NOMO-1 treated with DMSO at 0.1 percent for 48 hours (cell line): Measurements from ENCODE around the gene STEEP1.

Source experiments
- DNase-seq: peaks from one replicate; lab custom pipeline; 2025; ENCODE audit not compliant: unreplicated experiment; lab: John Stamatoyannopoulos, UW

Gene STEEP1

DNA sequence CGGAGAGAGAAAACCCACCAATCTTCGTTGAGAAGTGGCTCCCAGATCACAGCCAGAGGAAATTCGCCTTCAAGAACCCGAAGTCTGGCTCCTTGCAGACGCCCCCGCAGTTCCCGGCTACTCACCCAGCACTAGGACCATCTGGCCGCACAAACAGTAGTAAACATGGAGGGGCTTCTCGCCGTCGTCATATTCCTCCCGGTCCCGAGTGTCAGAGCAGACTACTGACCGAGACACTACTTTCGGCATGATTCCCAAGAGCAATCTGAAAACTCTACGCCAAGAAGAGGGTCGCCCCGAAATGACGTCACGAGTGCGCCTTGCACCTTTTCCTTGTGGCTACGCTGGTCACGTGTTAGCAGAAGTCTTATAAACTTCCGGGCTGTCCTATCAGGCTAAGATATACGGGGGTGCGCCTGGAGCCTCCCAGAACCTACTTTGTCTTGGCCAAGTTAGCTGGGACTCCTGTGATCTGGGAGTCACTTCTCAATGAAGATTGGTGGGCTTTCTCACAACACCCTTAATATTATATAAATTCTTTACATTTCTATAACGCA is at the start of gene STEEP1:
Gene STEEP1, minus strand, starts transcription at position 303 of the 557 bp plus-strand sequence. Its CDS starts 54 bp downstream, at position 249.
- DNase-seq, result peak; percentile 97

DNA sequence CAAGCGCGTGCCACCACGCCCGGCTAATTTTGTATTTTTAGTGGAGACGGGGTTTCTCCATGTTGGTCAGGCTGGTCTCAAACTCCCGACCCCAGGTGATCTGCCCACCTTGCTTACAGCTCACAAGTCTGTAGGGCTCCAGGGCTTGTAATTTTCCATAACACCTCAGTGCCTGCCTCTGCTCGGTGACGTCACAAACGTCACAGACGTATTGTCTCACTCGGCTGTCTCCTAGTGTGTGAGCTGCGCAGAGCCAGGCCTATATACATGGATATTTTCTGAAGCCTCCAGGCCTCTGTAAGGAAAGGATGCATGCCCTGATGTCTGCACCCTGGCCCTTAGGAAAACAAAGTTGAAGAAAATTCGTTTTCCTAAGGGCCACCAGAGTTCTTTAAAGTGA is 49.6 kb upstream of the STEEP1 start:
- DNase-seq, result no peak

DNA sequence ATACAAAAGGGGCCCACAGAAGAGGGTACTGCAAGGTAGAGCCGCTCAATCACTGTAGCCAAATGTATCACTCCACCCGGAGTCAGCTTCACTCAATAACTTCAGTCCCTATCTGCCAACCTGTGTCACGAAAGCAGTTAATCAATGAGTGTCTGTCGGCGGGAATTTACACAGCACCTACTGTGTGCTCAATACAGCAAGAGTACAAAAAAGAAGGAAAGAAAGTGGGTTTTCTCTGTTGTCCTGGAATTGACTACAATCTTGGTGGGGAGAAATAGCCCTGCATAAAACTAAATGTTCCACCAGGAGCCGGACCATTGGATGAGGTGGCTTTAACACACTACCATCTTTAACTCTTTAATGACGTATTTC is 41.8 kb upstream of the STEEP1 start:
- DNase-seq, result no peak

DNA sequence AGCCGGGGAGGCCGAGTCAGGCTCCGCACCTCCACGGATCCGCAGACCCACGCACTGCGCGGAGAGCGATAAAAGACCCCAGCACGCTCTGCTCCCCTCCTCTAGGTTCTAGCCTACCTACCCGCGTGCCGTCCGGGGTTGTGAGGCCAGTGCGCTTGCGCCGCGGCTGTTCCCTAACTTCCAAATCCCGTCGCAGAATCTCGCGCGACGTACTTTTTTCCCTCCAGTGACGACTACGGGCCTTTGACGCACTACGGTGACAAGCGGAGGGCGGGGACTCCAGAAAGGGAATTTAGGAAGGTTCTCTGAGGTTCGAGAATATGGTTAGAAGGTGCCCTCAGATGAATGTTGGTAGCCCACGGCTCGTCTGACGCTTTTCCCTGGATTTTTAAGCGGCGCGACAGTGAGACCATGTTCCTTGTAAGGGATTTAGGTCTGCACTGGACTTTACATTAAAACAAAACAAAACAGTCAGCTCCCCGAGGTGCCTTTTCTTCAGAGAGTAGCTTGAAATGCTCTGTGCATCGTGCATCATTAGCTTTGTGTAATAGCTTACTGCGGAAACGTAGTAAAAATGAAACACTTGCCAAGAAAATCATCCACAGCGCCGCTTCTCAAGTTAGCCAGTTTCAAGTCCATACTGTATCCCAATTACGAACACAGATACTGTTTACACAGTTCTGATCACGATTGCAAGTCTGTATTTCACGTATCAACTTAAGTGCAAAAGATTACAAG is 41.2 kb upstream of the STEEP1 start, which contains the start of gene NKRF:
Gene NKRF, minus strand, starts transcription at position 145 of the 738 bp plus-strand sequence.
- peak; percentile 89 for DNase-seq

DNA sequence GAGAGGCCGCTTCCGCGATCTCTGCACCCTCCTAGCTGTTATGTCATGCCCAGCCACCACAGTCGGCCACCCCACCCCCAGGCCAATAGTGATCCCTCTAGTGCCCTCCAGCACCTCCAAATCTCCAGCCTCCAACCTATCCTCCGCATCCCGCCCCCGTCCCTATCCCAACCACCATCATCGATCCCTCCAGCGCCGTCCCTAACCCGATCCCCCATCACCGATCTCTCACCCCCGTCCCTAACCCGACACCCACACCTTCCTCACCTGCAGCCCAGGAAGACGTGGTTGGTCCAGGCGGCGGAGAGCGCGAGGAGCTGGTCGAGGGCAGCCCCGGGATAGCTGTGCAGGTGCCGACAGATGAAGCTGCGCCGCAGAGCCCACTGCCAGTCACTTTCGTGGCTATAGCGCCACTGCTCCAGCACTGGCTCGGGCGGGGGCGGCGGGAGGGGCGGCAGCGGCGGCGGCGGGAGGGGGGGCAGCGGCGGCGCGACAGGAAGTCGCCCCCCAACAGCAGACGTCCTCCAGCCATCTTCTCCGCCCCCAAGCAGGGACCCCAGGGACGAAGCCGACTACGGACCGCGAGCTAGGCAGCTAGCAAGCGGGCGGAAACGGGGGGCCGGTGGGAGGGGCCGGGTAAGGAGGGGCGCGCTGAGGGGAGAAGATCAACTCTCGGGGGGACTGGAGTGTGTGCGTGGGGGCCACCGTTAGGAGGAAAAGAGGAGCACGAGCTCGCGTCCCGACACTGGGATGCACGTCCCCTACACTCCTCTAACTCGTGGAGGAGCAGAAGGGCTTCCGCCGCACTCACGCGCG is 40.5 kb upstream of the STEEP1 start:
- DNase-seq, result no peak

DNA sequence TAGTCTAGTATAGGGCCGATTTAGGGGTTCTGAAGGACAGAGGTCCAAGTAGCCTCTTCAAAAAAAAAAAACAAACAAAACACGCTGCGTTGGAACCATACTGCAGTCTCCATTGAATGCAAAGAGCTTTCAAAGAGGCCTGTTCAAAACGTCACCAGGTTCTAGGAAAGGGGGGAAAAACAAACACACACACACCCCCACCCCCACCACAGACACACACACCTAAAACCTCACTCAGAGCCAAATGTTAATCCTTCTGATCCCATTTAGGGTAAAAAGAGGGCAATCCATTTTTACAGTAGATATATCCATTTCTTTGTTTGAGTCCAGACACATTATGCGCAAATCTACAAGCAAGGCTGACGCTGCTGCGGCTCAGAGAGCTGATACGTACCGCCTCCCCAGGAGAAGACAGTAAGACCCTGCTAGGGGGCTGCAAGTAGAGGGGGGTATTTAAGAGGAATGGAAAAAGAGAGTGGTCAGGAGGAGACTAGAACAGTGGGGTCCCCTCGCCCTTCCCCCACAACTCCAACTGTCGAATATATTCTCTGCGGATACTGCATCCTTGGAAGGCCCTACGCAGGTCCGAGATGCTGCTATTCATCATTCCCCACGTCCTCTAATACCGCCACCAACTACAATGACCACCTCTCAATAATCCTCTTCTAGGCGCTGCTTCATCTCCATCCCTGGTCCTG is 39.7 kb upstream of the STEEP1 start:
- DNase-seq, result no peak

DNA sequence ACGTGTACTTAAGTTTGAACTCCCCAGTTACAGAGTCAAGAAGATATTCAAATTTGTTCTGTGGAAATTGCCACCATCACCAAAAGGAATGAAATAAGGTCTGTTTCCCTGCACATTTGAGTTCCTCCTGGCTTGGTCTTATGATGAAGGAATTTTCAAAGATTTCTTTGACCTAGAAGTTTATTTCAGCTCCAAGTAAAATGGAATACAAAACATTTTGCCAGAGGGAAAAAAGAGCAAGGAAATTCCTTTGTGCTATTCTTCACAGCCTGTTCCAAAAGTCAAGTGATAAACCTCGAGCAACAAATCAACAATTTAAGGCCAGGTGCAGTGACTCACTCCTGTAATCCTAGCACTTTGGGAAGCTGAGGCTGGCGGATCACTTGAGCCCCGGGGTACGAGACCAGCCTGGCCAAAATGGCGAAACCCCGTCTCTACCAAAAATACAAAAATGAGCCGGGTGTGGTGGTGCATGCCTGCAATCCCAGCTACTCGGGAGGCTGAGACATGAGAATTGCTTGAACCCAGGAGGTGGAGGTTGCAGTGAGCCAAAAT is 37.6 kb upstream of the STEEP1 start:
- no peak for DNase-seq

DNA sequence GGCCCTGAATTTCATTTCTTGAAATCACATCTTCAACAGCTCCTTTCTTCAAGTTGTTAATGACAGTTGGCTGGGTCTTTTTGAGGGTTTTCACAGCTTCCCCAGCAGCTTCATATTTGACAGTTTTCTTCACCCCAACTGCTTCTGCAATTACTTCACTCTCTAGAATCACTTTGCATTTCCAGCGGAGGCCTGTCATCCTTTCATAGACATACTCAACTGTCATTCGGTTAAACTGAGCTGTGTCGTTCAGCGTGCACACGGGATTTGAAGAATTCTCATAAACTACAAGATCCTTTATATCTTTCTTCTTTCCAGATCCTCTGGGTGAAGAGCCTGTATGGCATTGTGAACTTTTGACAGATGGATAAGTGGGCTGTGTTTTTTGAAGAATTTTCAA is 24.6 kb upstream of the STEEP1 start:
- DNase-seq, result no peak

DNA sequence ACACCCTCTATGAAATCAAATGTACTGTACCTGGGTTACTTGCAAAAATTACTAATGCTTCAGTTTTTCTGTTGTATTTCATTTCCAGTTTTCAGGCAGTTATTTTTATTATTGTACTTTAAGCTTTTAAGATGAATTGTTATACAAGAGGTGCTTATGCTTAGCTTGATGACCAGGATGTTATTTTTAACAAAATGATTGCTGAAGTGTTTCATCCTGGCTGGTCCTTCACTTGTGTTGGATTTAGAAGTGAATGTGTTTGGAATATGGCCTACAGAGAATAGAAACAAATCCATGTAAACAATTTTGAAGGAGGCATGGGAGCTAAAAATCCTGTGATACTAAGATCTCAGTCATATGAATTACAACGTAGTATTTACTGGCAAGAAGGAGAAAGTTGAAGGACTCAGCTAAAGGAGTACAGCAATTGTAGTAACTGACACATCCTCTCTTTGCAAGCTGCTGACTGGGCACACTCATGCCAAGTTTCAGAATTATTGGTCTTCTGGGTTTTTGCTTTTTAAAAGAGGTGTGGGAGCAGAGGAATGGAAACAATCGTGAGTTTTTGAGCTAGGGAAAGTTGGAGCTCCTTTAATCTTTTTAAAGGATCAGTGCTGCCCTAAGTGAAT is 18.3 kb upstream of the STEEP1 start:
- no peak for DNase-seq

DNA sequence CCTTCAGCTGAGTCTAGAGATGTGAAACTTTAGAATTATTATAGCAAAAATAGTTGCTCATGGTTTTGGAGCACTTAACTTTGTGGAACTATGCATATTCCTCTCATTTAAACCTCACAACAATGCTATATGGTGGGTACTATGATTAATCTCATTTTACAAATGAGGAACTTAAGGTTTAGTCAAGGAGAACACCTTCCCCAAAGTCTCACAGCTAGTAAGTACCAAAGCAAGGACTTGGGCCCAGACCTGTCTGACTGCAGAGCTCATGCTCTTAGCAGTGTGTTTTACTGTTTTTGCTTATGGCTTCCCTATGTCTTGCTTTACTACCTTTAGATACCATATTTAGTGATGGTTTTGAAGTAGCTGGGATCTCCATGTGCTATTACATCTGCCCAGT is 14.2 kb upstream of the STEEP1 start:
- DNase-seq, result no peak

DNA sequence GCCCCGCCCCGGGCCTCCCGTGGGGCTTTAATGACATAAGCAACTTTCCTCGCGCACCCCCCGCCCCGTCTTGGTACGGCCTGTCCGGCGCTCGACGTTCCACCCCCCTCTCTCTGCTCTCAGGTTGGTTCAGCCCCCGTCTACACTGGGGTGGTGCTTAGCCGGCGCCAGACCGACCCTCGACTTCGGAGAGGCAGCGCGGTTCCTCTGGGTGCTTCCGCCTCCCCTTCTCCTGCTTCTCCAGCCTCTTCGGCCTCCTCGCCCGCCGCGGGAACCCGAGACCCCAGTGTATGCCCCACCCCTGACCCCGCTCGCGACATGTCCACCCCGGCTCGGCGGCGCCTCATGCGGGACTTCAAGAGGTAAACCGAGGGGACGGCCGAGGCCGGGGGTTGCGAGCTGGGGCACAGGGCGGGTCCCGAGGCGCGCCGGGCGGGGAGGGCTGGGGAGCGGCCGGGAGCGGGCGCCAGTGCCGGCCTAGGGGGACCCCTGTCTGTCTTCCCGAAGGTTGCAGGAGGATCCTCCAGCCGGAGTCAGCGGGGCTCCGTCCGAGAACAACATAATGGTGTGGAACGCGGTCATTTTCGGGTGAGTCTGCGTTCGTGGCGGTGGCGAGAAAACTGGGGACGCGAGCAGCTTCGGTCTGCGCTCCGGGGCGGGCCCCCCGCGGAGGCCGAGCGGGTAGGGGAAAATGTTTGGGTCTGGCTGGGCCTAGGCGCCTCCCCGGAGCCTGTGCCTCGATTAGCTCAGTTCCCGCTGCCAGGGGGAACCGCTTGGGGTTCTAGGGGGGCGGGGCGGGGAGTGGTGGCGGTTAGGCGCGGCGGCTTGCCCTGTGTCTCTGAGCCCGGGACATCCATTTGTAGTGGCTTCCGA is 9.4 kb upstream of the STEEP1 start, which contains the start of gene UBE2A:
Gene UBE2A, plus strand, starts transcription at position 170 of the 873 bp plus-strand sequence. Its CDS starts 149 bp downstream, at position 319.
- DNase-seq, result peak; percentile 76

DNA sequence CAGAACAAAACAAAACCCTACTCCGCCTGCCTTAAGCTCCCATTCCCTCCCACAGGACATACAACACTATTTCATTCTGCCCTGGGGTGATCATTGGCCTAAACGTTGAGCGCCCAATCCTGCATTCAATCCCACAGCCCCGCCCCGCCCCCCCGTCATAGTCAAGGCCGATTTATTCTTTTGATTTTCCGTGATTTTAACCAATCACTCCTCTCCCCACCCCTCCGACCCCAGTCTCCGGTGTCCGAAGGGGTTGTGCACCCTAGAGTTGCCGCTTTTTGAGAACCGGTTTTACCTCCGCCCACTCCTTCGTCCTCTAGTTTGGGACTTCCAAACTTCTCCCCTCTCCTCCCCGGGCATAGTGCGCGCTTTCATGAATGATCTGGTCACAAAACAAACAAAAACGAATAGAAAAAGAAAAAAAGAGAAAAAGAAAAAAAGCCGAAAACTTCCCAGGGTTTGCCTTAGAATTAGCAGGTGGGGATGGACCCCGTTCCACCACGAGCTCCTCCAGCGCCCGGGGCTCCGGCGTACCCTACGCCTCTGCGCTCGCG is 8.7 kb upstream of the STEEP1 start:
- peak; percentile 5 for DNase-seq

DNA sequence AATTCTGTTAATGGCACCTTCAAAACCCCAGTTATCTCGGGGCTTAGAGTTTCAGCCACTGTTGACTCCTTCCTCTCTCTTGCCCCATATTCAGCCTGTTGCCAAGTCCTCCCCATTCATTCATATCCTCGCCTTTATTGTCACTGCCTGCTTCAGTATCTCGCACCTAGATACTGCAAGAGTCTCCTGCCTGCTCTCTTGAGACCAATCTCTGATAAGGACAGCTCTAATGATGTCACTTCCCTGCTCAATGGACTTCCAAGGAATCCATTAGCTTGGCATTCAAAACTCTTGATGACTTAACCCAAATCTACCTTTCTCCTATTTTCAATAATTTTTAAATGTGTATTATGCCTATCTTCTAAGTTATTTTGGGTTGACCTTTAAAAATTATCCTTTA is 8.0 kb upstream of the STEEP1 start:
- no peak for DNase-seq

DNA sequence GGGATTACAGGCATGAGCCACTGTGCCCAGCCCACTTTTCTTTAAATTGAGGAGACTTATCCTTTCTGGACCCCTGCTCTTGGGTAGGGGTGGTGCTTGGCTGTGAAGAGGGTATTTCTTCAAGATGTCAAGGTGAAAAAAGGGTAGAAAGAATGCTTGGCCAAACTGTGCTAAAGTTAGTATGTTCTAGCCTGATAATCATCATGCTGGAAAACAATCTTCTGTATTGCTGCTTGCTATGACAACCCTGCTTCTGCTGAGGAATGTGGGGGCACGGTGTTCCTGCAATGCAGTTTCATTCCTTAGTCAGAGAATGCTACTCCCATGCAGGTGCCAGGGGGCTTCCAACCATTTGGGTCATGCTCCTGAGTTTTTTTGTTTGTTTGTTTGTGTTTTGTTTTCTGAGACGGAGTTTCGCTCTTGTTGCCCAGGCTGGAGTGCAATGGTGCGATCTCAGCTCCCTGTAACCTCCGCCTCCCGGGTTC is 5.2 kb upstream of the STEEP1 start:
- no peak for DNase-seq

DNA sequence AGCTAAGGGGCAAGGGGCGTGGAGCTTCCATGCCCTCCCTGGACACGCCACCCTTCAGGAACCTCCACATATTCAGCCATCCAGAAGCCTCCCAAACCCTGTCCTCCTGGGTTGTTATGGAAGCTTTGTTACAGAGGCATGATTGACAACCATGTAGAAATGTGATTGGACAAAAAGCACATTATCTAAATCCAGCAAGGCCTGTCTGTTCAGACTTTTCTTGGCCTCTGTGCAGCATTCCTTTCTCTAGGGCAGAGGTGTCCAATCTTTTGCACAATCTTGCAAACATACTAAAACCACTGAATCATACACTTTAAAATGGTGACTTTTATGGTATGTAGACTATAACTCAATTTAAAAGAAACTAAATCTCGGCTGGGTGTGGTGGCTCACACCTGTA is 12.7 kb downstream of the STEEP1 start:
- no peak for DNase-seq

DNA sequence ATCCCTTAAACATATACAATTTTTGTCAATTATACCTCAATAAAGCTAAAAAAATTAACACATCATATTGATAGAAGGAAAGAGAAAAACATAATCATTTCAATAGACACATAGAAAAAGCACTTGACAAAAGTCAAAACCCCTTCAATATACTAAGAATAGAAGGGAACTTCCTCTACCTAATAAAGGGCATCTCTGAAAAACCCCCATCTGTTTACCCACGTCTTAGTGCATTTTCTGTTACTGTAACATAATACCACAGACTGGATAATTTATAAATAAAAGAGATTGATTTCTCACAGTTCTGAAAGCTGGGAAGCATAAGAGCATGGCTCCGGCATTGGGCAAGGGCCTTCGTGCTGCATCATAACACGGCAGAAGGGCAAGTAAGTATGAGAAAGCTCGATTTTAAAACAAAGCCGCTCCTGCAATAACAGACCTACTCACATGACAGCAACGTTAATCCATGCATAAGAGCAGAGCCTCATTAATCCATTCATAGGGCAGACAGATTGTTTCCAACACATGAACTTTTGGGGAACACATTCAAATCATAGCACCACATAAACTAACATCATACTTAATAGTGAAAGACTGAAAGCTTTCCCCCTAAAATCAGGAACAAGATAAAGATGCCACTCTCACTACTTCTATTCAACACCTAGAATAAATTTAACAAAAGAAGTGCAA is 15.7 kb downstream of the STEEP1 start:
- no peak for DNase-seq

DNA sequence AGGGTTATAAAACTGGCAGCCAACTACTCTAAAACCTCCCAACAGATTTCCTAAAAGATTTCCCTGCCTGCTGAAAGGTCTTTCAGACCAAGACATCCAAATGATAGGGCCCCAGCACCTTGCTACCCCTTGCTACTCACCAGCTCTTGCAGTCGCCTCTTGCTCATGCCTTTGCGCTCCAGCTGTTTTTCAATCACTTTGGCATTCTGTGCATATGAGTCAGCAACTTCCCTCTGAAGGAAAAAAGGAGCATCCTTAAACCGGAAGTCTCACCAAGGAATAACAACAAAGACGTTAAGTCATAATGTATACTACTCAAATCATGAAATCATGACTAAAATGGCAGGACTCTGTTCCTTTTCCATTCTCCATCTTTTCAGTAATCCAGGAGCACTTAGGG is 24.0 kb downstream of the STEEP1 start:
- no peak for DNase-seq

DNA sequence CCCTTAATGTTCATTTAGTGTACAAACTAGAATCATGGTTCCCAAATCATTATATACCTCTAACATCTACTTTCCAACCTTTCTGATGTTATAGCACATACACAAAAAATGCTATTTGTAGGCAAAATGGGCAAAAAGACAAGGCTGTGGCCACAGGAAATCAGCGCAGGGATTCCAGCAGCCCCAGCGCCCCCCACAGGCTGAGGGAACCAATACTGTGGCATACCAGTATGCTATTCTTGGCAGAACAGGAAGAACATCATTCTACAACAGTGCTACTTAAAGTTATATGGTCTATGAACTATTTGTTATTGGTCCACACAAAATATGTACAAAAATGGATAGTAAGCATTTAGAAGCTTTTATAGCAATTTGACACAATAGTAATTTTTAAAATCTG is 25.3 kb downstream of the STEEP1 start:
- DNase-seq, result peak; percentile 8

DNA sequence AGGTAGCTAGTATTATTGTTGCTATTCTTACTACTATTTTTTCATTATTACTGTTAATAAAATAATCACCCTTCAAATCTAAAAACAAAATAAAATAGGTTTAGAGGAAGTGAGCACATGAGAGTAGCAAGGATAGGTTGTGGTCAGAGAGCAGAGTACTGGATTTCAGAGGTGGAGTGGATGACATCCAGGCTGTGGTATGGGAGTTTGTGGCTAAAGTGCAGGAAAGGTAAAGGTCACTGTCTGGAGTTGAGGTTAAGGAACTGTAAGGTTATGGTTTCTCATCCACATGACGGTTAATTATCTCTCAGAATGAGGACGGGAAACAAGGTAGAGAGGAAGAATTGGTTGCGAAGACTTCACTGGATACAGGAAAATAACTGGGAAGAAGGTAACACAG is 27.7 kb downstream of the STEEP1 start:
- DNase-seq, result no peak
